HG02970 (cell line): ENCODE data around the gene BCL2L1.
"Not testable (repeated sequence)": the region's sequence is repeated elsewhere in the genome, so short reads cannot be mapped to it uniquely, and the experiment has no call there.

ENCODE experiments used
- ATAC-seq: cut with Tn5 transposase; IDR thresholded peaks from one replicate; pipeline ENCODE4 v1.9.1; 2021; ENCODE audit warnings: mild to moderate bottlenecking, moderate library complexity, moderate number of reproducible peaks; ENCODE audit not compliant: unreplicated experiment, low FRiP score

The BCL2L1 gene

DNA sequence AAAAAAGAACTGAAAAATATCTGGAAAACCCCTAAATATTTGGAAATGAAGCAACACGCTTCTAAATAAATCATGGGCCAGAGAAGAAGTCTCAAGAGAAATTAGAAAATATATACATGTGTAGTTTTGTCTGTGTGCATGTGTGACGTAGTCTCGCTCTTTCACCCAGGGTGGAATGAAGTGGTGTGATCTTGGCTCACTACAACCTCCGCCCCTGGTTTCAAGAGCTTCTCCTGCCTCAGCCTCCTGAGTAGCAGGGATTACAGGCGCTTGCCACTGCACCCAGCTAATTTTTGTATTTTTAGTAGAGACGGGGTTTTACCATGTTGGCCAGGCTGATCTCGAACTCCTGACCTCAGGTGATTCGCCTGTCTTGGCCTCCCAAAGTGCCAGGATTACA lies 96.1 kb downstream of the BCL2L1 start:
- not testable (repeated sequence) for ATAC-seq

DNA sequence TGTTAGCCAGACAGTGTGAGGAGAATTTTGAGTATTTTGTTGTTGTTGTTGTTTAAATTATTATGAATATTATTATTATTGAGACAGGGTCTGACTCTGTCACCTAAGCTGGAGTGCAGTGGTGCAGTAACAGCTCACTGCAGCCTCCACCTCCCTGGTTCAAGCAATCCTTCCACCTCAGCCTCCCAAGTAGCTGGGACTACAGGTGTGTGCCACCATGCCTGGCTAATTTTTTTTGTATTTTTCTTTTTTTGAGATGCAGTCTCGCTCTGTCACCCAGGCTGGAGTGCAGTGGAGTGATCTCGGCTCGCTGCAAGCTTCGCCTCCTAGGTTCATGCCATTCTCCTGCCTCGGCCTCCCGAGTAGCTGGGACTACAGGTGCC lies 99.6 kb downstream of the BCL2L1 start:
- not testable (repeated sequence) for ATAC-seq

DNA sequence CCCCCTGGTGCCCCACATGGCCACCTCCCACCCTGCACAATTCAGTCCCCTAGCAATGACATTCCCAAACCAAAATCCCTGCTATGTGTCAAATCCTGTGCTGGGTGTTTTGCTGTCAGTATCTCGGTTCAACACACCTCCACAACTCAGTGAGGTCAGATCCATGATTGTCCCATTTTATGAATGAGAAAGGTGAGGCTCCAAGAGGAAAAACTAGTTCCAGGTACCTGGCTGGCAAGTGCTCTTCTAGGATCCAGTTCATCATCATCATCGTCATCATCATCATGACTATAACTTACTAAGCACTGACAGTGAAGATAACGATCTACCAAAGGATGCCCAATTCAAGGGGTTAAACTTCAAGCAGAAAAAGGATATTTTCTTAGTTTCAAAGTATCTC lies 102.4 kb downstream of the BCL2L1 start:
- no peak for ATAC-seq

DNA sequence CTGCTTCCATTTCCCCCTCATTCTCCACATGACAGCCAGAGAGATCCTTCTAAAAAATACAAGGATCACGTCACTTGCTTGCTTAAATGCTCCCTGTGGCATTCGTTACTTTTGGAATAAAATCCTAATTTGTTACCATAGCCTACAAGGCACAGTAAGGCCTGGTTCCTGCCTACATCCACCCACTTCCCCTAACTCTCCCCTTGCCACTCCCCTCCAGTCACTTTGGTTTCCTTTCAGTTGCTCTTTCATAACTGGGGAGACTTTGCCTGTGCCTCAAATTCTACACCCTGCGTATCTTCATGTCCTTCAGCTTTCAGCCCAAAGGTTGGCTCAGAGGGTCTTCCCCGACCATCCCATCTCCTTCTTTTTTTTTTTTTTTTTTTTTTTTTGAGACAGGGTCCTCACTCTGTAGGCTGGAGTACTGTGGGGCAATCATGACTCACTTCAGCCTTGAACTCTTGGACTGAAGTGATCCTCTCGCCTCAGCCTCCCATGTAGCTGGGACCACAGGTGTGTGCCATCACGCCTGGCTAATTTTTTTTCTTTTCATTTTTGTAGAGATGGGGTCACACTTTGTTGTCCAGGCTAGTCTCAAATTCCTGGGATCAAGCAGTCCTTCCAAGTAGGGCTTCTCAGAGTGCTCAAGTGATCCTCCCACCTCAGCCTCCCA lies 105.1 kb downstream of the BCL2L1 start:
- ATAC-seq = no peak

DNA sequence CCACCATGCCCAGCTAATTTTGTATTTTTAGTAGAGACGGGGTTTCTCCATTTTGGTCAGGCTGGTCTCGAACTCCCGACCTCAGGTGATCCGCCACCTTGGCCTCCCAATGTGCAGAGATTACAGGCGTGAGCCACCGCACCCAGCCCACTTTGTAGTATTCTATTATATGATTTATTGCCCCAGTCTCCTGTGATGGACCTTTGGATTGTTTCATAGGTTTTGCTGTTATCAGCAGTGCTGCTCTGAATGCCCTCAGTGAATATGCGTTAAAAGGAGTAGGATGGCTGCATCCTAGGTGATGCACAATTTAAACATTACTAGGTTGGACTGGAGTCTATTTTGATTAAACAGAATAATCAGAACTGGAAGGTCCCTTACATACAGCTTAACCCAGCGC lies 107.3 kb downstream of the BCL2L1 start:
- no peak for ATAC-seq
